DMS 273 (cell line): Measurements from ENCODE around the gene MYO3B.

Experiments used
- DNase-seq: peaks from one replicate; lab custom pipeline; 2025; ENCODE audit not compliant: unreplicated experiment; lab: John Stamatoyannopoulos, UW

The MYO3B gene

DNA sequence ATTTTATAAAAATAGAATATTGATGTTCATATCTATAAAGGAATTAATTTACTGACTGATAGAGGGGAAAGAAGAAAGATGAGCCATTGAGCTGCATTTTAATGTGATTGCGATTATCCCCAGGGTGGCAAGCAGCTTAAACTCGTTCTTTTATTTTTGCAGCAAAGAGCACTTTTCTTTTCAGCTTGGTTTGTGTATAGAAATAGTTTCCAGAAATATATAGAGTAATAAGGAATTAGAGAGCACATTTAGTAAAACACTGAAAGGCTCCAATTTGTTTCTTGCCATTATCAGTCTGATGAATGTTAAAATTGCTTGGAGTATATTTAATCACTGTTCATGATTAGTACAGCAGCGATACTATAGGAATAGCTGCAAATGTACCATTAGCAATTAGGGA lies 119.5 kb downstream of the MYO3B start:
- no peak for DNase-seq

DNA sequence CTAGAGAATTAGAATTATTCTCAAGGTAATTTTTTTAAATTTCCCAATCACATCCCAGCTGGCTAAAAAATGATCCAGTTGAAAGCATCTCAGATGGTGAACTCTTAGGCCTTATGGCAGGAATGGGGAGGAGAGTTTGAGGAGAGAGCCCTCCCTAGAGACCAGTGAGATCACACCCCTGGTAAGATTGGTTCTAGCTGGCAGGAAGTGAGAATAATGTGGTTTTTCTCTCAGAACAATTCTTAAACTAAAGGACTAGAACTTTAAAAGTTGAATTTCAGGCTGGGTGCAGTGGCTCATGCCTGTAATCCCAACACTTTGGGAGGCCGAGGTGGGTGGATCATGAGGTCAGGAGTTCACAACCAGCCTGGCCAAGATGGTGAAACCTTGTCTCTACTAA lies 120.2 kb downstream of the MYO3B start:
- no peak for DNase-seq

DNA sequence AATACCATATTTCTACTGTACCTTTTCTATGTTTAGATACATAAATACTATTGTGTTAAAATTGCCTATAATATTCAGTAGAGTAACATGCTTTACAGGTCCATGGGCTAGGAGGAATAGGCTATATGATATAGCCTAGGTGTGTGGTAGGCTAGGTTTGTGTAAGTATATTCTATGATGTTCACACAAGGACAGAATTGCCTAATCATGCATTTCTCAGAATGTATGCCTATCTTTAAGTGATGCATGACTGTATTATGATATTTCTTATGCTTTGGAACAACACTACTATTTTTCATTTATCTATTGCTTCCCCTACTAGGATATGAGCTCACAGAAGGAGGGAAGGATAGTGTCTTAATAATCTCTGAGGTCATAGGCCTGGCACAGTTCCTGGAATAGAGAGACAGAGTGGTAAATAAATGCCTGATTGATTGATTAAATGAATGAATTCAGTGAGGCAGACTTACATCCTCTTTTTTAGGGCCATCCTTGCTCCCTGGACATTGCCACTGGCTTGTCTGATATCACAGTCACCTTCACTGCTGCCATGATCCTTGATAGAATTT lies 121.0 kb downstream of the MYO3B start:
- peak; percentile 8 for DNase-seq

DNA sequence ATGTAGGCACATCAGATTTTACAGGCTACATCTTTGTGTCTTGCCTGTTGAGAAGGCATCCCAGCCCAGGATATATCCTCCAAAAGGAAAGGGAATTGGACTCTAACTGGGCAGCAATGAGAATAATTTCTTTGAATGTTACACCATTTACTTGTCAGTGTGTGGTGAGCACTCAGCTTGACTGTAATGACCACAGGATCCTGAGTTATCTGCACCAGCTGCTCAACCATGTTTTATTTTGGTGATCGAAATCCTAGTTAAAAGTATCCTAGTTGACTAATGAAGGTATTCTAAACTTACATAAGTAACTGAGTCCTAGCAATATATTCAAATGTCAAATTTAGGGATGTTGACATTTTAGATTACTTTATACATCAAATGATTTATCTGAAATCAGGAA lies 123.0 kb downstream of the MYO3B start:
- DNase-seq = no peak

DNA sequence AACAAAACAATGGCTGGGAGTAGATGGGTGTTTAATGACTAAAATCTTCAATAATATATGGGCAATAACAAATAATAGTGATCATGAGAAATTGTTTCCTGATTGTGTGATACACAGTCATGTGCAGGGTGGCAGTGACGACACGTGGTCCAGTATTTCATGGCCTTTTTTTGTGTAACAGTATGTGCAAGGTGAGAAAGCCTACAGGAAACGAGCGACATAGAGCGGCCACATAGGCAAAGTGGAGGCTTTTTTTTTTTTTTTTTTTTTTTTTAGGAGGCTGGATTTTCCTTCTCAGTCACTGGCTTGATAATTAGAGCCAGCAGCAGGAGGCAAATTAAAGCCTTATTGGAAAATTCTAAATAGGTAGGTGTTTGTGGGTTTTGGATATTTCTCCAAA lies 123.7 kb downstream of the MYO3B start:
- DNase-seq = no peak

DNA sequence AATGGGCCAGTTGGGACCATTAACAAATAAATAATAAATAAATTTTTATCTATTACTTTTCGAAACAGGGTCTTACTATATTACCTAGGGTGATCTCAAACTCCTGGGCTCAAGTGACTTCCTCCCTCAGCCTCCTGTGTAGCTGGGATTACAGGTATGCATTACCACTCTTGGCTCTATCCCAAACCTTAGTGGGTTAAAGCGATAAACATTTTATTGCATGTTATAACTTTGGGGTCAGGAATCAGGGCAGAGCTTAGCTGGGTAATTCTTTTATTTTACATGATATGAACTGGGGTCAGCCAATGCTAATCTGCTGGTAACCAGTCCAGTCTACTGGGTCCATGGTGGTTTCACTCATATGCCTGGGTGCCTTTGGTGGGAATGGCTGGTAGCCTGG lies 127.8 kb downstream of the MYO3B start:
- no peak for DNase-seq

DNA sequence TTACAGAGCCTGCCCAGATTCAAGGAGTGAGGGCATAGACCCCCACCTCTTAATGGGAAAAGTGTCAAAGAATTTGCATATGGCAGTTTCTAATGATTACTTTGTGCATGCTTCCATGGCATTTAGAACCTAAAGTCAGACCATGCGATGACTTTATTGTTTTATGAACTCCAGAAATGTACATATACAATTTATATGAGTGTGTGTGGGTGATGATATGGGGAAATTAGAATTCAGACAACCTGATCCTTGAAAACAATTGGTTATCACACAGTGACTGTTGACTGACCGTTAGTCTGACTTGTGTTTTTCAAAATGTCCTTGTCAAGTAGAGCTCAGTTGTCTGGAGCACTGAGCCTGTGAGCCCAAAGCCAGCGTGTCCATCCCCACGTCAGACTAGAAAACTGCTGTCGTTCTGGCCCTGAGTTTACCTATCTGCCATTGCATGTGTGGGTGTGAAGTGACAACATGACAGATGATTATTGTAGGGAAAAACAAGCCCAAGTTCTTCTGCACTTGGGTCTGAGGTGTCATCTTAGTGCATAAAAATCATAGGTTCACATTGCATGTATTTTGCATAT lies 128.4 kb downstream of the MYO3B start:
- DNase-seq = no peak

DNA sequence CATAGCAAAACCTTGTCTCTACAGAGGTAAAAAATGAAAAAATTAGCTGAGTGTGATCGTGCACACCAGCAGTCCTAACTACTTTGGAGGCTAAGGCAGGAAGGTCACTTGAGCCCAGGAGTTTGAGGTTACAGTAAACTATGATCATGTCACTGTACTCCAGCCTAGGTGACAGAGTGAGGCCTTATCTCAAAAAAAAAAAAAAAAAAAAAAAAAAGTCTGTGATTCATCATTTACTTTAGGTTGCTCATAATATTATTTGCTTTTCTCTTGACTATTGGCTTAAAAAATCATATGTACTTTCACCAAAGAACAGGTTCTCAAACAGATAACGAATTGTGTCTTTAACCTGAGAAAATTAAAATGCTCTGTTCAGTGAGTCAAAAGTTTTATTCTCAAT lies 129.1 kb downstream of the MYO3B start:
- no peak for DNase-seq

DNA sequence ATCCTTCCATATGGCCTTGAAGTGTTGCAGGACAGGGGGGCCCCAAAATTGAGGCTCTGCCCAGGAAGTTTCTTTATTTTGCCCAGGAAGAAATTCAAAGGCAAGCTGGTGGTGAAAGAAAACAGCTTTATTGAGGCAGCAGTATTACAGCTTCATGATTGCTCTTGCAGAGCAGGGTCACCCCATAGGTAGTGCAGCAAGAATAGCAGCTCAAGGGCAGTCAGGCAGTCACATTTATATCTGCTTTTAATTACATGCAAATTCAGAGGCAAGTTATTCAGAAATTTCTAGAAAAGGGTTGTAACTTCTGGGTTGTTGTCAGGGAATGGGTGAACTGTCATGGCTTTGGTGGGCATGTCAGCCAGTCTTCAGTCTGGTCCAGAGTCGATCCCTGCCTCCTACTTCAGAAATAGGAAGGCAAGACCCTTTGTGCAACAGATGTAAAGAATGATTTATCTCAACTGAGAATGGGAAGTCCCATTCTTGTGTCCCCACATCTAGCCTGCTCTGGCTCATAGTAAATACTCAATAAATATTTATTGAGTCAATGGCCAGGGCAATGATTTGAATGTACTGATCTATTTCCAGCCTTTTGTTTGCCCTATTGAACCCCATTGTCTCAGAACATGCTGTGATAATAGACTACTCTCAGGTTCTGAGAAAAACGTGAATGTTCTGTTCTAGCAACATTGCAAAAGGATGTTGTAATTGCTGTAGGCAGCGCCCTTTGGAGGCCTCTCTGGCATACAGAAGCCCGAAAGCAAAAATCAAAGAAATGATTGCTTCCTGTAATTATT lies 129.8 kb downstream of the MYO3B start:
- no peak for DNase-seq

DNA sequence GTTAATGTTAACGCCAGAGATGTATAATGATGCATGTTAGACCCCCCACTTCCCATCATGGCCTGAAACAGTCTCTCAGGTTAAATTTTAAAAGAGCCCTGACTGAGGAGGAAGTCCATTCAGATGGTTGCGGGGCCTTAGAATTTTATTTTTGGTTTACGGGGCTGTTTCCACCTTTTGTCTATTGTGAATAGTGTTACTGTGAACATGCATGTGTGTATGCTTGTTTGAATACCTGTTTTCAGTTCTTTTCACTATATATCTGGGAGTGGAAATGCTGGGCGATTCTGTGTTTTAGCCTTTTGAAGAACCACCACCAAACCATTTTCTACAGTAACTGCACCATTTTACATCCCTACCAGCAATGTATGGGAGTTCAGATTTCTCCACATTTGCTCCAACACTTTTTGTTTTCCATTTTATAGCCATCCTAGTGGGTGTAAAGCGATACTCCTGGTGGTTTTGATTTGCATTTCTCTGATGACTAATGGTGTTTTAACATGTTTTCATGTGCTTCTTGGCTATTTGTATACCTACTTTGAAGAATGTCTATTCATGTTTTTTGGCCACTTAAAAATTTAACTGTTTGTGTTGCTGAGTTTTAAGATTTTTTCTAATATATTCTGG lies 133.0 kb downstream of the MYO3B start:
- DNase-seq = no peak

DNA sequence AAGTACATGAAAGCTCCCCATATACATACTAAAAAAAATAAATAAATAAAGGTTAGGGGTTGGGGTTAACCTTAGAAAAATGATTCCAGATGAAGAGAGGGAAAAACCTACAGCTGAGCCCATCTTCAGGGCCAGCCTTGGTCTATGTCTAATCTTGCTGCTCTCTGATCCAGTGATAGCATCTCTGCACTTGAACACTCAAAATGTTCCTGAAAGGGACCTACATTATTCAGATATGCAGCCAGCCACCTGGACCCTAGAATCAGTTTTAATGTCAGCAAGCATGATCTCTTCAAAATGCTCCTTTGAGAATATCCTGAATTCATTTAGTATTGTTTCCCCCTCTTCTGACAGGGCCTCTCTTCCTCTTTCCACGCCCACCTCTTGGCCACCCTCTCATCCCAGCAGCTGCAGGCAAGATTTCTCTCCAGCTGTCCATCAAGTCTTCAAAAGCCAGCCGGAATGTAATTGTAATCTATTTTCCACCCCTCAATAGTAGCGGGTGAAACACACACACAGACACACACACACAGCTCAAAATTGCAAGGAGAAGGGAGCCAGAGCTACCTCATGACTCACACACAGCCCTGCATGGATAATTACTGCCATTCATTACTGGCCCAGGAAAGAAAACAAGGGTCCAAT lies 135.5 kb downstream of the MYO3B start:
- peak; percentile 54 for DNase-seq

DNA sequence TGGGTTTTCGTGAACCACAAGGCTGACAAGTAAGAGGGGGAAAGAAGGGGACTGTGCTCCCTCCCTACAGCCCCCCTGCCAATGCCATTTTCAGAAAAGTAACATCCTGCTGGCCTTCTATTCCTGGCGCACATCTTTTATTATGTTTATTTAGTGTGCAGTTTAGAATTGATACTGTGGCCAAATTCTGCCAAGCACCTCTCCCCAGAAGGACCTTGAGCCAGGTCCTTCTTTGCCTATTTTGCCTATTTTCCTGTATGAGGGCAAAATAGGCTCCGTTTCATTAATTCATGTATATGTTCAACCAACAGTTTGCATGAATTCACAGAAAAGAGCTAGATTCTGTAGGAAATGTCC lies 136.0 kb downstream of the MYO3B start:
- DNase-seq = no peak

DNA sequence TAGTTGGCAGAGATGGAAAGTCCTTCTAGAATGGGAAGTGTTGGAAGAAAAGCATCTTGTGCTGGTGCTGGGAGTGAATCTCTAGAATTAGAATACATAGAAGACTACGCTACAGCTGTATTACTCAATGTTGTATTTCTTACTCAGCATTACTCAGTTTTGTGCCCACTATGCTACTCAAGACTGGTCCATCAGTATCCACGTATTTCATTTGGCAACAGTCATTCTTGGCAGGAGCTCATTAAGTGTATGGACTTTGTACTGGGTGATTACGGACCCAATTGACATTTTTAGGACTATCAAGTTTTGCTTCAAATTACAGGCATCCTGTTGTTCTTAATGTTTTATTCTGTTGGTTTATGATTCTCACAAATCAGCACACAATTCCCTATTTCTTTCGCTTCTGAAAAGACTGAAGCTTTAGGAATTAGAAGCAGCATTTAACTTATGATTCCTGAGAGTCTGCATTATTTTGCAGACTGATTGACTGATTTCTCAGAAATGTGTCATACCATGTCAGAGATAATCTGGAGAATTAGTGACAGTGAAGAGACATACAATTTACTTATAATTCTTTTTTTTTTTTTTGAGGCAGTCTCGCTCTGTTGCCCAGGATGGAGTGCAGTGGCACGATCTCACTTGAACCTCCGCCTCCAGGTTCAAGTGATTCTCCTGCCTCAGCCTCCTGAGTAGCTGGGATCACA lies 136.9 kb downstream of the MYO3B start:
- no peak for DNase-seq

DNA sequence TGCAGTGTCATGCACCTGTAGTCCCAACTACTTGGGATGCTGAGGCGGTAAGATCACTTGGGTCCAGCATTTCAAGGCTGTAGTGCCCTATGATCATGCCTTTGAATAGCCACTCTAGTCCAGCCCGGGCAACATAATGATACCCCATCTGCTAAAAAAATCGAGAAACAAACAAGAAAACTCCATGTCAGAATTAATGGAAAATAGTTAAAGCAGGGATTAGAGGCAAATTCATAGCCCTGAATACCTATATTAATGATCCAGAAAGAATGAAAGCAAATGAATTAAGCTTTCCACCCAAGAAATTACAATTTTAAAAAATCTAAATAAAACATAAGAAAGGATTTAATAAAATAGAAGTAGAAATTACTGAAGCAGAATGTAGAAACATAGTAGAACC lies 143.0 kb downstream of the MYO3B start:
- no peak for DNase-seq

DNA sequence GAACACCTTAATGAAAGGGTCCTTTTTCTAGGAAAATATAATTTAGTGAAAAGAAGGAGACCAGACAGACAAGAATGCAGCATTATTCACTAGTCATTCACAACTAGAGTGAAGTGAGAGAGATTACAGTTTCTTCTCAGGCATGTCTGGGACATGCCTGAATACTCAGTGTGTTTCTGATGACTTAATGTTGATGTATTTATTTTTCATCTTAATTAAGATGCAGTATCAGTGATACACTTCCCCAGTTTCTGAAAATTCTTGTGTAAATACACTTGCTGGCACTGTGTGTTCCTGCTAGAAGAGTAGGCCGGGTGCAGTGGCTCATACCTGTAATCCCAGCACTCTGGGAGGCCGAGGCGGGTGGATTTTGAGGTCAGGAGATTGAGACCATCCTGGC lies 143.6 kb downstream of the MYO3B start:
- DNase-seq = no peak

DNA sequence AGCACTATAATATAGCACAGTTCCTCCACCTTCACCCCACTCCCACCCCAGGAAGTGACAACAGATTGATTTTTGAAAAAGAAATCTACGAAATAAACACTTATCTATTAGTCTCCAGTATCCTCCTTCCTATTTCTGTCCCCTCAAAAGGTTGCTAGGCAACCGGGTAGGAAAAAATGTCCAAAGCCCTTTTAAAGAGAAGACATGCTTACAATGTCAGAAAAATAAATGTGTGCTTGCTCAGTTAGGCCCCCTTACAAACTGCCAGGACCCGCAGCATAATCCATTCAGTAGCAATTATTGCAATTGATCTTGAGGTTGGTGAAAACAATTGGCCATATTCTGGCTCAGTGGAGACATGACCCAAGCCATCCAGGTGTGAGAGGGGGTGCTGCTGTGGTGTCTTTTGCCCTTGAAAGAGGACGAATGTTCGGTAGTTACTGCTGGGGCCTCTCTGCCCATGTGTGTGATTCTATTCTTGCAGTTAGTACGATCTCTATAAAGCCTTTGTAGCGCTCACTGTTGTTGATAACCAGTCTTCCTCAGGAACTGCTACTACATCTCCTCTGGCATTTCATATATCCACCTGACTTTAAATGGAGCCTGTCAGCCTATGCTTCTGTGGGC lies 144.3 kb downstream of the MYO3B start:
- no peak for DNase-seq

DNA sequence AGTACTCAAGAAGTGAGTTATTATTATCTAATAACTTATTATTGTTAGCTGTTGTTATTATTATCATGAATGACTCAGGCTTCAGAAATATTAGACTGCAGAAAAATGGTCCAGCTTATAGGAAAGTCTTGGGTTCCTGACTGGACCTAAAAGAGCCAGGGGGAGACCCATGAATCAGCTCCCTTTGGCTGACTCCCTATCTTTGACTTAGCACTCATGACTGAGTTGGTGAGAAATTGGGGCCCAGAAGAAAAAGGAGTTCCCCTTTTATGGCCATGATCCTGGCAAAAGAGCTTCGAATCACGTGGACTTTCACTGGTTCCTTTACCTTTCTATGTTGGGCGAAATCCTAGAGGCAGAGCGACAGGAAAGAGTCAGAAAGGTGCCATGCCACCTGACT lies 145.8 kb downstream of the MYO3B start:
- DNase-seq = no peak

DNA sequence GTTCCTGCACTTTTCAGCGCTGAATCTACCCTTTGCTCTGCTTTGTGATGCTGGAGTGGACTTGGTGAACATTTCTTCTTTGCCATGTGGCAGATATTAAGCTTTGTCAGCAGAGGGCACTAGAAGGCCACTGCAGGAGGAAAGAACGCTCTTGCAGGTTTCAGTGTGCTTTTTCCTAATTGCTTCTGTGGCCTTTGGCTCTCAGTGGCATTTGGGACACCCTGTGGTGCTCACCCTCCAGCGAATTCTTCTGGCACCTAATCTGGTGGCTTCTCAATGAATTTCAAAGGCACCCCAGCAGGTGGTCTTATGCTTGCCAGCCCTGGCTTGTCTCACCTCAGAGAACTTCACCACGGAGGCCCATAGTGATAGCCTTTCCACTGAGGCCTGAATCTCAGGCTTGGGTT lies 146.7 kb downstream of the MYO3B start:
- DNase-seq = peak; percentile 79

DNA sequence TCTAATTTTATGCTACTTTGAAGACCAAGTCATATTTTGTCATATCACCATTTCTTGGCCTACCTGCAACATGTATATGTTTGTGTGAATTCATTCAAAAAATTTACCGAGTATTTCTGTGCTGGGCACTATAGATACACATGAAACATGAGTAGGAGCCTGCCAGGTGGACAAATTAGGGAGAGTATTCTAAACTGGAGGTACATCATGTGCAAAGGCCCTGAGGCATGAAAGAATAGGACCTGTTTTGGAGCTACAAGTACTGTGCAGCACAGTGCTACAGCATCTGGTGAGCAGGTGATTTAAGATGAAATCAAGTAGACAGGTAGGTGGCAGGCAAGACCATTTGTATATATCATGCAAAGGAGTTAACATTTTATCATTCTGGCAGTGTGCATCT lies 152.9 kb downstream of the MYO3B start:
- no peak for DNase-seq

DNA sequence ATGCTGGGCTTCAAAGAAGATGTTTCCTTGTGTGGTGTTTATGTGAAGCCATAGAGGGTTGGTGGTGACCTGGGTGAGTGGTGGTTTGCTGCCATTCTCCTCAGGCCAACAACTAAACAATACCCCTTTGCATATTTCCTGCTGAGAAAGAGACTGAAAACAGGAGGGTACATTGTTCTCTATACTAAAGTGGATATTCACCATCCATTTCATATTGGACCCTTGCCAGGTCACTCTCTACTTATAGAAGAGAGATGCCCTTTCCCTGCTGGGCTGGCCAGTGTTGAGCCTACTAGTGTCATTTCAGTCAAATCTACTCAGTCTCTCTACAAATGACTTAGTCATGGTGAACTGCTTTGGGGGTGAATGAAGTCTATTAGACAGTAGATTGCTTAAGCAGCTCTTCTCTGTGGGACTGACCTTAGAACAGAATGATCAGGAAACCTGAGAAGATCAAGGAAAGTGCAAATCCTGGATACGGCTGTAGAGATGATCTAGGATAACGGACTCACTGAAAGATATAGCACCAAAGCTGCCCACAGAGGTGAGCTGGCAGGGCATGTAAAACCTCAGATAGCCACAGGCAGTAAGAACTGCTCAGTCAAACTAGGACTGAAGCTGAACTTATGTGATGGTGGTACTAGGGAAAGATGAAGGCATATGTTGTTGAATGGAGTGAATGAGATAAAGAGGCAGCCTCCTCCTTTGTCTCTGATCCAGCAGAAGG lies 154.9 kb downstream of the MYO3B start:
- DNase-seq = no peak
